Activated naive CD4-positive, alpha-beta T cell treated with Interleukin-2 at 50 U/mL for 16 hours (primary cell): ENCODE measurements around the gene ADGRD1.

Experiments used
- DNase-seq: peaks from one replicate; pipeline ENCODE4 v3.0.0-alpha.2; 2020

Gene ADGRD1

GRCh38 chr12:131009595-131010395, 56.1 kb downstream of the ADGRD1 start:
- no peak for DNase-seq

DNA sequence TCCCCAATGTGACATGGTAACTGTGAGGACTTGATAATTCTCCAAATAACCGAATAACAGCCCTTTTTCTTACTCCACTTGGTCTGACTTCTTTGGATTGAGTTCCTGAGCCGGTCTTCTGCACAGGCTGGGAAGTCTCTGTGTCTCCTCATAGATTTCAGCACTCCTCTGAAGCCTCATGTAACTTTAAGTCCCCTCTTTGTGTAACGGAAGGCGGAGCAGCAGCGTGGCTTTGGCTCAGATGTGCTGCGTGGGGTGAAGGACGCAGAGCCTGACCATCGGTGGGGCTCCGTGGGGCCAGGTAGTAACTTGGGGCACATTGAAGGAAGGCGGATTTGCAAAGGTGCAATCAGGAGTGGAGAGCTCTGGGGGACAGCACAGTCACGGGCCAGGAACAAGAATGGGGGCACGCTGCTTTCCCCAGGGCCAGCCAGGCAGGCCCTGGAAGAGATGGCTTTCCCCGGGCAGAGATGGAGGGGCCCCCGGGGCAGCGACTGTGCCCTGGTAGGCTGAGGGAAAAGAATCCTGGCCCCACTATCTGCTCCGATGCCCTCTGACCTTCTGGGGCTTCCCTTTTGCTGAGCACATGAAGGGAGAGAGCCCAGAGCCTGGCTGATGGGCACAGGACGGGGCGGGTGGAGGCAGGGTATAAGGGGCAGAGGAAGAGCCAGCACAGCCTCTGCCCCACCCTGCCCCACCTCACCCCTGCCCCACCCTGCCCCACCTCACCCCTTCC, 56.9 kb downstream of the ADGRD1 start:
- no peak for DNase-seq

DNA sequence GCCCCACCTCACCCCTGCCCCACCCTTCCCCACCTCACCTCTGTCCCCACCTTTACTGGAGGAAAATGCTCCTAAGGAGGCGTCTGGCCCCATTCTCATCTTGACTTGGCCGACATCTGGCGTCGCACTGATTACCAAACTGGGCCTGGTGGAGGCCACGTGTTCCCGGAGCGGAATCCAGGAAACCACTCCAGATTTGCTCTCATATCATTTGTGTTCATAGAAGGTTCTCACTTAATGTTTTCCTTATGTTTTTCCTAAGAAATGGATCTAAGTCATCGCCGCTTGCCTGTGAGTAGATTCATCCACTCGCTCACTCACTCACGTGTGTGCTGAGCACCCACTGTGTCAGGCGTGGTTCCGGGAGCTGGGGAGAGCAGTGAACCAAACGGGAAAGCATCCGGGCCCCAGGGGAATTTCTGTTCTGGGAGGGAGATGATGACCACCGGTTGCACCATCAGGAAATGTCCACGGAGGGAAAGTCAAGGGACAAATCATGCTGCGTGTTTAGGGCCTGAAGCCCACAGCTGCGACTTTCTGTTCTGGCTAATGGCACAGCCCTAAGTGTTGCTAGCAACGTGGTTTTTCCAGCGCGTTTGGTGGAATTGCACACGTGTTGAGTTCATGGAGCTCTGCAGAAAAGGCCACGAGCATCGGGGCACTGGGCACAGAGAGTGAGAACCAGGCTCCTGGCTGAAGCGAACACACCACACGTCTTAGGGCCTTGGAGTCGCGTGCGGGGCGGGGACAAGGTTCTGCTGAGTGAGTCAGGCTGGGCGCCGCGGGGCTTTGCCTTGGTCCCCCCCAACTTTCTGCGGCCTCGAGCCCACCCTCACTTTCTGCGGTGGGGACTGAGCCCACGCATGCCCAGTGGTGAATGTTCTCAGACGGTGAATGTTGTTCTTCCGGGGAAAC, 57.7 kb downstream of the ADGRD1 start:
- DNase-seq = no peak

DNA sequence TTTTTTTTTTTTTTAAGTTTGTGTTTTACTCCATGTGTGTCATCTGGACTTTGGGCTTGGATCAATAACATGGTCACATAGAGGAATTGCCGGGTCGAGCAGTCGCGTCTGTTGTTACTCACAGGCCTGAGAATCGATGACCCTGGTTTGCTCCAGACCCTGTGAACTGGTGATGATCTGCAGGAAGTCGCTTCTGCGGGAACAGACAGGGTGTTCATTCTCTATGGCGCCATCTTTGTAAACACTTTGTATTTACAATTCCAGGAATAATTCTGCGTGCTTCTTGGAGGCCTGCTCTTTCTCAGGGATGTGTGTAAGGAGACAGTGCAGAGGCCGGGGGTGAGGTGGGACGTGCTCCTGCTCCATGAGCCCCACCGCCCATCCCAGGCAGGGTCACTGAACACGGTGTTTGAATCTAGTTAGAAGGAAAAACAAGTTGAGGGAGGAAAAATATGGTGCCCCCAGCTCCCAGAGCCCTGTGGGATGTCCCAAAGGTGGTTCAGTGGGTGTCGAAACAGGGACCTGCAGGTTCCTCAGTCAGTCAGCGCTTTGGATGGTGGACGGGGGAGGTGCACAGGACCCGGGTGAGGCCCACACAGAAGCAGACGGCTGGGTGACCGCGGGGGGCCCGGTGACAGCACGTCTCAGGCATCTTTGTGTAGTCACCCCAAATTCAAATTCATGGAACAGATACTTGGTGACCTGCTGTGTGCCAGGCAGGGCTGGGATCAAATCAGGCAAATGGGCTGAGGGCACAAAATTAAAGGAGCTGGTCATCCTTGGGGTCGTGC, 58.8 kb downstream of the ADGRD1 start:
- no peak for DNase-seq

GRCh38 chr12:131013118-131013517, 59.4 kb downstream of the ADGRD1 start:
- no peak for DNase-seq

- no peak for DNase-seq
Measured at GRCh38 chr12:131014343-131014742, 60.6 kb downstream of the ADGRD1 start.

DNA sequence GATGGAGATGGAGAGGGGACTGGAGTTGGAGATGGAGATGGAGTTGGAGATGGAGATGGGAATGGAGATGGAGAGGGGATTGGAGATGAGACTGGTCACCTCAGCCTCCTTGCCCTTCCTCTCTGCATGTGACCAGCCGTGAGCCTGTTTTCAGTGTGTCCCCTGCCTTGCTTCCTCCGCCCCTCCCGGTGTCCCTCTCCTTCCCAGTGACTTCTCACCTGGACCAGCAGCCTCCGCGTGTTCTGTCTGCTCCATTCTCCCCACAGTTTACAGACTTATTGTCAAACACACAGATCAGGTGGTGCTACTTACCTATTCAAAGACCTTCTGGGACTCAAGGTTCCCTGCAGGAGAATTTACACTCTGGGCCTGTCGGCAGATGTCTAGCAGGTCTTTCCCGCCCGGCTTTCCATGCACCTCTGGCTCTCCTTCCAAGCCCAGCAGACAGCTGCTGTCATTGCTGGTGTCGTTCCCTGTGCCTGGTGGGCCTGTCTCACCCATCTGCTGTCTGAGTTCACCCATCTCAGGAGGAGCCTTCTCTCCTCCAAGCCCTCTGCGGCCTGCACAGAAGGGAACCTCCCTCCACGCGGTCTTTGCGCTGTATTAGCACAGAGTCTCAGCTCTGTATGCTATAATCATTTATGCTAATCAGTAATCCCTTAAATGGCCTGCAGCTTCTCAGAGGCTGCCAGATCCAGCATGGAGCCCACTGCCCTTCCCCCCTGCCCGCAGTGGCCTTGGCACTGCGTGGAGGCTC, 62.1 kb downstream of the ADGRD1 start:
- DNase-seq = no peak

GRCh38 chr12:131017477-131017991, 63.8 kb downstream of the ADGRD1 start:
- DNase-seq = no peak

- no peak for DNase-seq
Measured at GRCh38 chr12:131018019-131018620, 64.4 kb downstream of the ADGRD1 start.

GRCh38 chr12:131018808-131019397, 65.2 kb downstream of the ADGRD1 start:
- no peak for DNase-seq

DNA sequence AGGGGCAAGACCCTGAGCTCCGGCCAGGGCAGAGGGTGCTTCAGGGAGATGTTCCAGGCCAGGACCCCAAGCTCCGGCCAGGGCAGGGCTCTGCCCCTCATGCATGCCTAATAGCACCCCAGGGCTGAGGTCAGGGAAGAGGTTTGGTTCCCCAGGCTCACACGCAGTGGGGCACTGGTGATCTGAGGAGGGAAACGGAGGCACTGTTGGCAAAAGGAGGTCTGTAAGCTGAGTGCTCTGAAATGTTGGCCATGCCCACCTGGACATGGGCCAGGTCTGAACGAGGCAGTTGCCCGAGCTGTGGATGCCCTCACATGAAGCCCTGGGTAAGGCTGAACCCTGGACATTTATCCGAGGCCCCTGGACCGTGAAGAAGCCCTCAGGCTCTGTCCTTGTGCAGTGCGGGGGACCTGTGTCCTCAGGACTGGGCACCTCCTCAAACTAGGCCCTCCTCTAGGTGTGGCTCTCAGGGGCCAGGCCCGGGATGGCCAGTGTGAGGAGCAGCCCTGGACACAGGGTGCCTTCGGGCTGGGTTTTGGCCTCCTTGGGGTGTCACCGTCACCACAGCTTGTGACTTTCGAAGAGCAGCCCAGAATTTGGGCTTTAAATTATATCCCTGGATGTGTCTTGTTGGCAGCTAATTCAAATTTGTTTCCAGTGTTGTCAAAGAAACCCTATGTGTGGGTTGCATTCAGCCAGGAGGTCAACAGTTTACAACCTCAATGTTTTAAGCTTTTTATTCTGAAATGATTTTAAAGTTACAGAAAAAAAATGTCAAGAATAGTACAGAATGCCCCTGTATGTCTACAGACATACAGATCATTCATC, 66.8 kb downstream of the ADGRD1 start:
- no peak for DNase-seq

- no peak for DNase-seq
Measured at GRCh38 chr12:131021154-131021541, 67.4 kb downstream of the ADGRD1 start.

DNA sequence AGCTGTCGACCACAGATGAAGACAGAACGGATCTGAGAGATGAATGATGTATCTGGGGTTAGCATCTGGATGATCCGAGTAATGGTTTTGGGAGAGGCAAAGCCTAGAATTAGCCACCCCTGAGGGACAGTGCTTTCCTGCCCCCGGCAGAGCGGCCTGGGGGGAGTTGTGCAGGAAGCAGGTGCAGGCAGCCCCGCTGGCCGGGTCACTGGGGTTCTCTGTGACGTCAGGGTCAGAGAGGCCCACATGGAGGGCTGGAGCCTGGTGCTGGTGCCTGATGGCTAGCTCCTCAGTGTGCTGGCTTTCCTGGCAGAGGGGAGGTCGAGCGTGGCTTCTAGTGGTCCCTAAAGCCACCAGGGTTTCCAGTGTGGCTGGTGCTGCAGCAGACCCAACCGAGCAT, 70.3 kb downstream of the ADGRD1 start:
- no peak for DNase-seq

GRCh38 chr12:131024721-131025120, 71.0 kb downstream of the ADGRD1 start:
- no peak for DNase-seq

- no peak for DNase-seq
Measured at GRCh38 chr12:131025234-131025633, 71.5 kb downstream of the ADGRD1 start.

DNA sequence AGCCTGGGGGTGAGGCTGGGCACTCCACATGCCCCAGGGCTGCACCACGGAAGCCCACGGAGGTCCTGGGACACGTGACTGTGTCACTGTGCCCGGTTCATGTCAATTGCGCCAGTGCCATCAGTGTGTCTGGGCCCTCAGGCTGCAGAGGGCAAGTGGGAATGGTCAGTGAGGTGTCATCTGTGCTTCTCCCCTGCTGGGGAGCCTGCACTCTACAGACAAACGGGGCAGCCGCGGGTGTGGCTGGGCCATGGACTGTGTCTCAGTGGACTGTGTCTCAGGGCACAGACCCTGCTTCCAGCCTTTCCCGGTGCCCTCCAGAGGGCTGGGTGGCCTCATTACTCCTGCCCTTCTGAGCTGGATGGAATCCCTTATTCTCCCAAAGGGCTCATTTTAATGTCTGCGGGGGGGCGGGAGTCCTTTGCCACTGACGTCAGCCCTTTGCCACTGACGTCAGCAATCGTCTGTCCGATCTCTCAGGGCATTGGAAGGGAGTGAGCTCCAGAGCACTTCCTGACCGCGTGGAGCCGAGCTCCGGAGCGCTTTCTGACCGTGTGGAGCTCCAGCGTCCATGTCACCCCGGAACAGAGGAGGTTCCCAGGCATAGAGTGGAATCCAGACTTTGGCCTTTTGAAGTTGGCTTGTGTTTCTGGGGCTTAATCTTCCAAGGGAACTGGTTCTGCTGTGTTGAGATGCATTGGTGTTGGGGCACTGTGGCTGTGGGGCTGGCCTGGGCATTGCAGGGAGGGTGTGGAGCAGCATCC, 72.4 kb downstream of the ADGRD1 start:
- DNase-seq = no peak

GRCh38 chr12:131026754-131027153, 73.0 kb downstream of the ADGRD1 start:
- DNase-seq = no peak

DNA sequence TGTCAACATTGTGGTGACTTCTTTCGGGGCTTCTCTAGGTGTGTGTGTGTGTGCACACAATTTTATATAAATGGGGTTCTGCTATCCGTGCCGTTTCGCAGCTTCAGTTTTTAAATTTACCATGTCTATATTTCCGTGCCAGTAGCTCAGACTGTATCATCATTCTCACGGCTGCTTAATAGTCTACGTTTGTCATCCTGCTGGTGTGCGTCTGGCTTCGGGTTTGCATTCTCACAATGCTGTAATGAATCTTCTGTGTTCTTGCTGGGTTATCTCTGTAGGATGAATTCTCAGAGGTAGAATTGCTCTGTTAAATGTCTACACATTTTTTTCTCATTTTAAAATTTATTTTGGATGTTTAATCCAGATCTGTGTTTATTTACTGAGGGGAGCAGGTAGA, 73.6 kb downstream of the ADGRD1 start:
- no peak for DNase-seq
